HUES48 (cell line): ENCODE measurements around the gene CDK15.
A peak's percentile ranks its signal among the peaks of the same experiment; 100 is the strongest.

Experiments
- H3K27ac ChIP-seq: one replicate; pipeline ENCODE4 v1.7.0; 2013; ENCODE audit warnings: low read depth, low read length, inconsistent platforms
- H3K27me3 ChIP-seq: 2 replicates; pipeline ENCODE4 v1.6.1; 2013; ENCODE audit warnings: mild to moderate bottlenecking, low read length; ENCODE audit not compliant: control insufficient read depth, insufficient read depth
- H3K36me3 ChIP-seq: 2 replicates; pipeline ENCODE4 v1.6.1; 2013; ENCODE audit warnings: low read length; ENCODE audit not compliant: control insufficient read depth, insufficient read depth
- H3K4me1 ChIP-seq: 2 replicates; pipeline ENCODE4 v1.6.1; 2013; ENCODE audit warnings: mild to moderate bottlenecking, low read length; ENCODE audit not compliant: control insufficient read depth, insufficient read depth
- H3K4me3 ChIP-seq: 2 replicates; pipeline ENCODE4 v1.5.1; 2013; ENCODE audit warnings: mild to moderate bottlenecking, low read depth, low read length
- H3K9ac ChIP-seq: 2 replicates; pipeline ENCODE4 v1.6.1; 2013; ENCODE audit warnings: mild to moderate bottlenecking, low read depth, low read length, moderate library complexity
- H3K9me3 ChIP-seq: 2 replicates; pipeline ENCODE4 v1.6.1; 2013; ENCODE audit warnings: low read length; ENCODE audit not compliant: control insufficient read depth, insufficient read depth

CDK15 gene

DNA sequence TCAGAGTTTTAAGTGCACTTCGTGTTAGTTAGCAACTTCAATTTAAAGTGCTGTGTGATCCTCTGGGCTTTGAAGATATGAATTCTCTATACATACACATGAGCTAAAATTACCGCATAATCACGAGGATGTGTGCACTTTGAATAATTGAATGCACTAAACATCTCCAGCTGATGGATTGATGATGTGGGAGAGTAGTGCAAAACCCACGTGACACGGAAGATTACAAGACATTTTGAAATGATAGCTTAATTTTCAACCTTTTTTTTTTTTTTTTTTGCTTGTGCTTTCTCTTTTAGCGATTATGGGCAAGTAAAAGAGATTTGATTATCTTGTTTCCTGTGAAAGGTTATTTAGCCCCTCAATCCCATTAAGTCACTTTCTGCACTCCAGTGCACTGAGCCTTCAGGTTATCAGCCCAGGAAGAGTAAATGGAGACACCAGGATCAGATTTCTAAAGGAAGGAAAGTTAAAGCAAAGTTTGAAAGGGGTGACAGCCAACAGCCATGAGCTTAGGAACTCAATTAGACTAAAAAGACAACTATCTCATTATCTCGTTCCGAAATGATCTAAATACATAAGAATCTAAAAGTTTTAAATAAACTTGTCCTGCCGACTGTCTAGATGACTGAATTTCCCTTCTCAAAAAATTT, 81.6 kb downstream of the CDK15 start:
- H3K9me3 ChIP-seq: no peaks in the 10 kb centered on the region
- peak overlapping the region; percentile 51 for H3K4me3 ChIP-seq
- 0 out of 2 replicates have a peak overlapping the region, but pooled peaks have one; percentile 12 for H3K9ac ChIP-seq
- peaks cover 25% of the 10 kb centered on the region for H3K4me1 ChIP-seq
- no peak overlapping the region for H3K27ac ChIP-seq
- no peaks in the 10 kb centered on the region for H3K36me3 ChIP-seq
- 0 out of 2 replicates have a peak, but pooled peaks cover 3% of the 10 kb centered on the region for H3K27me3 ChIP-seq

DNA sequence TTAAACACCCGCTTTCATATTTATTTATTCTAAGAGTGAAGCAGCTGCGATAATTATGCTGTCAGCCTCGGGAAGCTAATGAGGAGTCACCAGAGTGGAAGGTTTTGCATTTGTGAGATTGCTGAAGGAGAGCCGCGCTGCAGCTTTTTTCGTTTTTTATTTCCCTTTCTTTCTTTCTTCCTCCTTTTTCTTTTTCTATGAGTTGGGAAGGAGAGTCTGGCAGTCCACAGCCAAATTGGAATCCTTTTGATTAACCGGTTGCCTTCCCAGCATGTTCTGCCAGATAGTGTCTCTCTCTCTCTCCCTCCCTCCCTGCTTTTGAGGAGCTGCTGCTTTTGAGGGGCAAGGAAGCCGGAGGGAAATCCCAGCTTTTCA, 82.1 kb downstream of the CDK15 start:
- Histone ChIP-seq H3K27ac (peak overlapping the region; percentile 48), H3K9ac (0 out of 2 replicates have a peak overlapping the region, but pooled peaks have one; percentile 12), H3K9me3 (no peaks in the 10 kb centered on the region), H3K27me3 (0 out of 2 replicates have a peak, but pooled peaks cover 2% of the 10 kb centered on the region), H3K4me3 (peak overlapping the region; percentile 51), H3K36me3 (no peaks in the 10 kb centered on the region), H3K4me1 (peaks cover 20% of the 10 kb centered on the region)

DNA sequence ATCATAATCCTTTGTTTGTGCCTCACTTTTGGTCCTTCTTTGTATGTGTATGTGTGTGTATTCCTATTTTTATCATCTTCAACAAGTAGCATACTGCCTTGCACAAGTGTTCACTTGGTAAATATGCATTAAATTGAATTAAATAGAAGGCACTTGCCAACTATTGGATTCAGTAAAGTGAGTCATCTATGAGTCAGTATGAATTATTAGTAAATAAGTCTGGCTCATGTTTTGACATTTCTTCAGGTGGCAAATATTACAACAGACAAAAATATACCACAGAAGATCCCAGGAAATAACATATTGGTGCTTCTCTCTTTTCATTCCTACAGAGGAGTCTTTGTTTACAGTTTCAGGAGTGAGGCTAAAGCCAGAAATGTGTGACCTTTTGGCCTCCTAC, 84.1 kb downstream of the CDK15 start:
- Histone ChIP-seq H3K4me1 (peaks cover 18% of the 10 kb centered on the region), H3K27ac (no peak overlapping the region), H3K36me3 (no peaks in the 10 kb centered on the region), H3K9ac (no peak overlapping the region), H3K27me3 (no peaks in the 10 kb centered on the region), H3K4me3 (no peak overlapping the region), H3K9me3 (no peaks in the 10 kb centered on the region)

DNA sequence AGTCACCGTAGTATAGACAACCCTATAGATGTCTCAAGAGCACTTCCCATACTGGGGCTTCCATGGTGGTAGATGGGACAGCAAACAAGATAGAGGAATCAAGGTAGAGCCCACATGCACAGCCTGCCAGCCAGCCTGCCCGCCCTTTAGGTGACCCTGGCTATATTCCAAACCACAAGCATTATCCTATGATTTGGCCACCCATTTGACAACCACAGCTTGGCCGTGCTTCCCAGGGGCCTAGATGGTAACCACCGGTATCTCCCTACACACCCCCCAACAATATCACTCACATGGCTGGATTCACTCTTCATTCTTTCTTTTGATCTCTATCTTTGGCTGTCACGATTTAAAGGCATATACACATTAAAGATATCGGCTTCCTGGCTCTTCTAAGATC, 85.3 kb downstream of the CDK15 start:
- no peaks in the 10 kb centered on the region for H3K9me3 ChIP-seq
- no peak overlapping the region for H3K4me3 ChIP-seq
- no peaks in the 10 kb centered on the region for H3K36me3 ChIP-seq
- H3K27me3 ChIP-seq: no peaks in the 10 kb centered on the region
- H3K27ac ChIP-seq: no peak overlapping the region
- peaks cover 18% of the 10 kb centered on the region for H3K4me1 ChIP-seq
- no peak overlapping the region for H3K9ac ChIP-seq

DNA sequence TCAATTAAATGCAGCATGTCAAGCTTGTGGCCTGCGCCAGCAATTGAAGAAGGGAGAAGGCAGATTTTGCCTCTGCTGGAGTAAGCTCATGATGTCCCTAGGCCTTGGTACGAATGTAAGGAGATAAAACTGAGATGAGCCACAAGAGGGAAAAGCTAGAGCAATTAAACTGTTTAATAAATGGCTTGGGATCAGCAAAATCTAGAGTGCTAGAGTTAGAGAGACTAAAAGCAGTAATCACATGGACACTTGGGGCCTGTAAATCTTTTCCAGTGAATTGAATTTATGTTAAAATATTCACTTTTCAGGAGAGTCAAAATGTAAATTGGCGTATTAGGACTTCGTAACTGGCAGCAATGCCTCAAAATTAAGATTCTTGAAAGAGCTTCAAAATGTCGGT, 86.2 kb downstream of the CDK15 start:
- Histone ChIP-seq H3K27ac (no peak overlapping the region), H3K9ac (no peak overlapping the region), H3K9me3 (no peaks in the 10 kb centered on the region), H3K4me1 (peaks cover 18% of the 10 kb centered on the region), H3K36me3 (no peaks in the 10 kb centered on the region), H3K27me3 (no peaks in the 10 kb centered on the region), H3K4me3 (no peak overlapping the region)

DNA sequence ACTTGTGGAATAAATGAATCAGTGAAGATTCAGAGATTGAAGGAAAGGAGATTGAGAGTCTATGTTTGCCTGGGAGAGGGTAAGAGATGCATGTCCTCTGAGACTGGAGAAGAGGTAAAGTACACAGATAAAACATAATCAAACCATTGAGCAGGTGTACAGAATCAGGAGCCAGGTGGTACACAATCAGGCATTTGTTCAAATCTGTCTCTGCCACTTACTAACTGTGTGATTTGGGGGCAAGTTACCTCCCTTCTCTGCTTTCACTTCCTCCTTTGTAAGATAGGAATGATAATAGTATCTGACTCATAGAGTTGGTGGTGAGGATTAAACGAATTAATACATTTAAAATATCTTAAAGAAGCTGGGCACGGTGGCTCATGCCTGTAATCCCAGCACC, 94.0 kb downstream of the CDK15 start:
- Histone ChIP-seq H3K4me1 (peaks cover 19% of the 10 kb centered on the region), H3K4me3 (no peak overlapping the region), H3K9me3 (no peaks in the 10 kb centered on the region), H3K9ac (no peak overlapping the region), H3K27me3 (no peaks in the 10 kb centered on the region), H3K27ac (no peak overlapping the region), H3K36me3 (no peaks in the 10 kb centered on the region)

DNA sequence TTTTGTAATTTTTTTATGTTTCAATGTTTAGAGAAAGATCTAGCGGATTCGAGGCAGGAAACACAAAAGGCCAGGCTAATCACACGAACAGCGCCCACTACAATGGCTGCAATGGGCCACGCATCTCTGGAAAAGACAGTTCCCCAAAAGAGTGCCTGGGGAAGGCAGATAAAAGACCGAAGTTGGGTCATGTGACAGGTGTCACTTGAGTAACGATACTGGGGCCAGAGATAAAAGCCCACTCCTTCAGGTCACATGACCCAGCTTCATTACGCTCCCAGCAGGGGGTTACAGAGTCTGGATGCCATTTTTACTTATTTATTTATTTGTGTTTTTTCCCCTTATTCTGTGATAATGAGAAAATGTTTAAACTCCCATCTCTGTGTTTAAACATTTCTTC, 95.4 kb downstream of the CDK15 start:
- Histone ChIP-seq H3K27me3 (no peaks in the 10 kb centered on the region), H3K4me3 (no peak overlapping the region), H3K9me3 (no peaks in the 10 kb centered on the region), H3K27ac (no peak overlapping the region), H3K4me1 (peaks cover 30% of the 10 kb centered on the region), H3K36me3 (no peaks in the 10 kb centered on the region), H3K9ac (no peak overlapping the region)

DNA sequence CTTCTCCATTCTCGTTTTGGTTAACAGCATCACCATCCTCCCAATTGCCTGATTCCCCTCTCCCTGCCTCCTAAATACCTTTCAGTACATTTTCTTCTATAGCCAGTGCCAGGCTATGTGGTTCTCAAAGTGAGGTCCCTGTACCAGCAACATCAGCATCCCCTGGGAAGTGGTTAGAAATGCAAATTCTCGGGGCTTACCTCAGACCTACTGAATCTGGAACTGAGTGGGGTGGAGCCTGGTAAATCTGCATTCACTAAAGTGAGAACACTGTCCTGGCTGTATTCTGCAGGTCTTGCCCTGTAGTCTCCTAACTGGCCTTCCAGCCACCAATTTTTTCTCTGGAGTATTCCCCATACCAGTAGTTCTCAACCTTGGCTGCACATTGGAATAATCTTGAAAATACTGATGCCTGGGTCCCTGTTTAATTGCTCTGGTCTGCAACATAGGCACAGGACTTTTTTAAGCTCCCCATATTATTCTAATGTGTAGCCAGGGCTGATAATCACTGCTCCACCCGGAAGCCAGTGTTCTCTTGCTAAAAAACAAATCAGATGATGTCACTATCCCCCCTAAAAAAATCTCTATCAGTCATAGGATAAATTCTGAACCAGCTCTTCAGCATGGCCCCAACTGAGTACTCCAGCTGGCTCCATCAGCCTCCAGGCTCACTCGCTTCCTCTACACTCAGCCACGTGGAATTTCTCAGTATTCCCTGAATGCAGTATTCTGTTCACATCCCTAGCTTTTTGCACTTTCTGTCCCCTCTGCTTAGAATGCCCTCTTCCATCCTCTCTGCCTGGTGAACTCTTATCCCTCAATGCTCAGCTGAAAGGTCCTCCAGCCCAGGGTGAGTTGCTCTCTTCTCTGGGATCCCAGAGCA, 98.4 kb downstream of the CDK15 start:
- H3K27ac ChIP-seq: no peak overlapping the region
- H3K9me3 ChIP-seq: no peaks in the 10 kb centered on the region
- no peak overlapping the region for H3K9ac ChIP-seq
- no peaks in the 10 kb centered on the region for H3K27me3 ChIP-seq
- peaks cover 45% of the 10 kb centered on the region for H3K4me1 ChIP-seq
- H3K4me3 ChIP-seq: no peak overlapping the region
- no peaks in the 10 kb centered on the region for H3K36me3 ChIP-seq

DNA sequence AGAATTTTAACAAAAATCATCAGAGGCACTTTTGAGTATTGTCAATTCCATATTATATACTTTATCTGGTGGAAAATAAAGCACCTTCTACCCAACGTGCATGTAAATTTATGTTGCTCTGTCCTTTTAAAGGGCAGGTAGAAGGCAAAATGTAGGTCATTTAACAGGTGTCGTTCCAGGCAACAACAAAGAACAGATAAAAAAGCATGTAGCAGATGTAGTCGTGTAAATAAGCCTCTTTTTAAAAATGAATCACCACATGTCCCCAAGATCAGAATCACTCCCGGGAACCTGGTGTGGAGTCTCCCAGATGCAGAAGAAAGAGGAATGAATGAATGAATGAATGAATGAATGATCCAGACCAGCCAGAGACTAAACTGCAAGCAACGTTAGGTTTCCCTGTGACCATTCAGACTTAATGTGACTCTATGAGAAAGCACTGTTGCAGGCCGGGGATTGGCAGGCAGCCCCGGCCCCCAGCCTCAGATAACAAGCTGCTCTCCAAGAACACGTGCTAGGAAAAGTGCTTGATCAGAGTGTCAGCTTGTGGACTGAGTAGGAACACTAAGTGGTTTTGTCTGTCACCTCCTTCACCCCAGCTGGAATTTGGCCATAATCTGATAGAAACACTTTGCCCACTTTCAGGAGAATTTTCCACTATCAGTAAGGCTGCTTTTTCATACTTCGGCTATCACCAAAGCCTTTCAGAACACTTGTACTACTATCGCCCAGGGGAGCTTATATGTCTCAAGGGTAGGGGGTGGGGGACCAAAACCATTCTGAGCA, 100.6 kb downstream of the CDK15 start:
- Histone ChIP-seq H3K9ac (no peak overlapping the region), H3K27ac (peak overlapping the region; percentile 65), H3K9me3 (no peaks in the 10 kb centered on the region), H3K27me3 (no peaks in the 10 kb centered on the region), H3K4me3 (no peak overlapping the region), H3K36me3 (no peaks in the 10 kb centered on the region), H3K4me1 (peaks cover 52% of the 10 kb centered on the region)

DNA sequence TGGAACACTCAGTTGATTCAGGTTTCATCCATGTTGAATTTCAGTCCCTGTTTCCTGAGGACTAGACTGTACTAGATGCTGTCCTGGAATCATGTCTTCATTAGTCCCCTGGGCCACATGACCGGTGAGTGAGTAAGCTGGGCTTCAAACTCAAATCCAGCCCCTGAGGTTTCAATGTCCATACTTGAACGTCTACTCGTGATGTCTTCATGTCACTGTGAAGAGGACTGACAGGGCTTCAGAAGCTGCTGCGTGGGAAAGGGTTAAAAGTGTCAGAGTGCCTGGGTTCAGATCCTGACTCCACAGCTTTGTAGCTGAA, 101.2 kb downstream of the CDK15 start:
- H3K4me3 ChIP-seq: no peak overlapping the region
- no peak overlapping the region for H3K9ac ChIP-seq
- H3K27ac ChIP-seq: no peak overlapping the region
- H3K36me3 ChIP-seq: no peaks in the 10 kb centered on the region
- no peaks in the 10 kb centered on the region for H3K27me3 ChIP-seq
- H3K4me1 ChIP-seq: peaks cover 50% of the 10 kb centered on the region
- no peaks in the 10 kb centered on the region for H3K9me3 ChIP-seq

DNA sequence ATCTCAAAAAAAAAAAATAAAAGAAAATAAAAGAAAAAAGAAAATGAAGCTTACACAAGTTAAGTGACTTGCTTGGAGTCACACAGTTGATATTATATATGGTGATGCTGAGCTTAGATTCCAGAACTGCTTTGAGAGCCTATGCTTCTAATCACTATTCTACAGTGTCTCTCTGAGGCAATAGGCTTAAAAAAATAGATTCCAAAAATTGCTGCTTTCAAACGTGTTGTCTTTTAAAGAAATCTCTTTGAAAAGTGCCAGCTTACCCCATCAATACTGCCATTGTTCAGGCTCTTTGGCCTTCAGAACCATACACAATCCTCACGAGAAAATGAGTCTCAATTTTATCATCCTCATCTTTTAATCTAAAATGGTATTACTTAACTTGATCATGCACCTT, 102.6 kb downstream of the CDK15 start:
- Histone ChIP-seq H3K9ac (no peak overlapping the region), H3K27ac (no peak overlapping the region), H3K4me3 (no peak overlapping the region), H3K4me1 (peaks cover 50% of the 10 kb centered on the region), H3K36me3 (no peaks in the 10 kb centered on the region), H3K9me3 (no peaks in the 10 kb centered on the region), H3K27me3 (no peaks in the 10 kb centered on the region)
